ENCODE measurements around the gene FKBP1A. TPM values are rescaled to one million over a fixed set of nuclear protein-coding genes. Genes with fewer than 3 reads are reported as not detected.

FKBP1A gene
- polyA plus RNA-seq (2012; ENCODE audit: low read depth, missing spikeins), result 221 TPM

GRCh38 chr20:1392693-1393506 lies at the start of gene FKBP1A:
Gene FKBP1A, minus strand, starts transcription at chr20:1393054. Its CDS starts 56 bp downstream, at chr20:1392998.
- peak; percentile 91 for FAIRE-seq
- DNase-seq (ENCODE audit: insufficient read length, low spot score), result peak; percentile 77
- TF ChIP-seq POLR2A (IDR thresholded peaks at IDR 0.05; ENCODE audit: low read depth, low read length) (peak; percentile 64), SPI1 (IDR thresholded peaks at IDR 0.05; ENCODE audit: low read depth, low read length) (0 out of 2 replicates have a peak, but pooled peaks have one; percentile 4), TAF1 (IDR thresholded peaks at IDR 0.05; ENCODE audit: low read depth, low read length) (no peak; the same call in 1 of the 2 replicates), PAX5 (IDR thresholded peaks at IDR 0.05; ENCODE audit: insufficient read depth, low read length, severe bottlenecking) (peak; percentile 74), POLR2AphosphoS5 (IDR thresholded peaks at IDR 0.05; ENCODE audit: low read depth, low read length) (no peak; the same call in 1 of the 2 replicates), POU2F2 (IDR thresholded peaks at IDR 0.05; ENCODE audit: low read depth, low read length) (no peak)

- DNase-seq (ENCODE audit: insufficient read length, low spot score) (no peak), FAIRE-seq (no peak)
- TF ChIP-seq TAF1 (IDR thresholded peaks at IDR 0.05; ENCODE audit: low read depth, low read length) (no peak), PAX5 (IDR thresholded peaks at IDR 0.05; ENCODE audit: insufficient read depth, low read length, severe bottlenecking) (no peak), POU2F2 (IDR thresholded peaks at IDR 0.05; ENCODE audit: low read depth, low read length) (no peak), POLR2AphosphoS5 (IDR thresholded peaks at IDR 0.05; ENCODE audit: low read depth, low read length) (no peak), POLR2A (IDR thresholded peaks at IDR 0.05; ENCODE audit: low read depth, low read length) (no peak), SPI1 (IDR thresholded peaks at IDR 0.05; ENCODE audit: low read depth, low read length) (no peak)
Observed at GRCh38 chr20:1442304-1442703, 49.5 kb upstream of the FKBP1A start.

GRCh38 chr20:1441133-1441532 lies 48.3 kb upstream of the FKBP1A start:
- FAIRE-seq, result no peak
- no peak for TF ChIP-seq POLR2AphosphoS5 (IDR thresholded peaks at IDR 0.05; ENCODE audit: low read depth, low read length)
- TF ChIP-seq PAX5 (IDR thresholded peaks at IDR 0.05; ENCODE audit: insufficient read depth, low read length, severe bottlenecking), result no peak
- TF ChIP-seq TAF1 (IDR thresholded peaks at IDR 0.05; ENCODE audit: low read depth, low read length), result no peak
- no peak for TF ChIP-seq POLR2A (IDR thresholded peaks at IDR 0.05; ENCODE audit: low read depth, low read length)
- TF ChIP-seq SPI1 (IDR thresholded peaks at IDR 0.05; ENCODE audit: low read depth, low read length), result no peak
- TF ChIP-seq POU2F2 (IDR thresholded peaks at IDR 0.05; ENCODE audit: low read depth, low read length), result no peak
- no peak for DNase-seq (ENCODE audit: insufficient read length, low spot score)

- no peak for FAIRE-seq
- TF ChIP-seq POLR2AphosphoS5 (IDR thresholded peaks at IDR 0.05; ENCODE audit: low read depth, low read length) (no peak), POLR2A (IDR thresholded peaks at IDR 0.05; ENCODE audit: low read depth, low read length) (no peak), TAF1 (IDR thresholded peaks at IDR 0.05; ENCODE audit: low read depth, low read length) (no peak), SPI1 (IDR thresholded peaks at IDR 0.05; ENCODE audit: low read depth, low read length) (no peak), POU2F2 (IDR thresholded peaks at IDR 0.05; ENCODE audit: low read depth, low read length) (no peak), PAX5 (IDR thresholded peaks at IDR 0.05; ENCODE audit: insufficient read depth, low read length, severe bottlenecking) (no peak)
- DNase-seq (ENCODE audit: insufficient read length, low spot score), result no peak
Observed at GRCh38 chr20:1440024-1440423, 47.2 kb upstream of the FKBP1A start.

GRCh38 chr20:1438361-1438760 lies 45.5 kb upstream of the FKBP1A start:
- TF ChIP-seq POU2F2 (IDR thresholded peaks at IDR 0.05; ENCODE audit: low read depth, low read length) (no peak), POLR2A (IDR thresholded peaks at IDR 0.05; ENCODE audit: low read depth, low read length) (no peak), TAF1 (IDR thresholded peaks at IDR 0.05; ENCODE audit: low read depth, low read length) (no peak), SPI1 (IDR thresholded peaks at IDR 0.05; ENCODE audit: low read depth, low read length) (no peak), POLR2AphosphoS5 (IDR thresholded peaks at IDR 0.05; ENCODE audit: low read depth, low read length) (no peak), PAX5 (IDR thresholded peaks at IDR 0.05; ENCODE audit: insufficient read depth, low read length, severe bottlenecking) (no peak)
- DNase-seq (ENCODE audit: insufficient read length, low spot score) (no peak), FAIRE-seq (no peak)

- TF ChIP-seq POLR2AphosphoS5 (IDR thresholded peaks at IDR 0.05; ENCODE audit: low read depth, low read length) (no peak), PAX5 (IDR thresholded peaks at IDR 0.05; ENCODE audit: insufficient read depth, low read length, severe bottlenecking) (no peak), POU2F2 (IDR thresholded peaks at IDR 0.05; ENCODE audit: low read depth, low read length) (peak; percentile 46; the same call in 1 of the 2 replicates)
- peak; percentile 29 for DNase-seq (ENCODE audit: insufficient read length, low spot score)
- FAIRE-seq, result peak; percentile 95
Observed at GRCh38 chr20:1437235-1437904, 44.5 kb upstream of the FKBP1A start.

GRCh38 chr20:1436263-1436662 lies 43.4 kb upstream of the FKBP1A start:
- FAIRE-seq (no peak), DNase-seq (ENCODE audit: insufficient read length, low spot score) (no peak)
- no peak for TF ChIP-seq POLR2A (IDR thresholded peaks at IDR 0.05; ENCODE audit: low read depth, low read length)
- TF ChIP-seq POU2F2 (IDR thresholded peaks at IDR 0.05; ENCODE audit: low read depth, low read length), result no peak
- TF ChIP-seq TAF1 (IDR thresholded peaks at IDR 0.05; ENCODE audit: low read depth, low read length), result no peak
- no peak for TF ChIP-seq PAX5 (IDR thresholded peaks at IDR 0.05; ENCODE audit: insufficient read depth, low read length, severe bottlenecking)
- no peak for TF ChIP-seq SPI1 (IDR thresholded peaks at IDR 0.05; ENCODE audit: low read depth, low read length)
- no peak for TF ChIP-seq POLR2AphosphoS5 (IDR thresholded peaks at IDR 0.05; ENCODE audit: low read depth, low read length)

GRCh38 chr20:1435337-1435699 lies 42.5 kb upstream of the FKBP1A start:
- TF ChIP-seq POLR2AphosphoS5 (IDR thresholded peaks at IDR 0.05; ENCODE audit: low read depth, low read length) (no peak), TAF1 (IDR thresholded peaks at IDR 0.05; ENCODE audit: low read depth, low read length) (no peak), PAX5 (IDR thresholded peaks at IDR 0.05; ENCODE audit: insufficient read depth, low read length, severe bottlenecking) (no peak), SPI1 (IDR thresholded peaks at IDR 0.05; ENCODE audit: low read depth, low read length) (no peak), POLR2A (IDR thresholded peaks at IDR 0.05; ENCODE audit: low read depth, low read length) (no peak), POU2F2 (IDR thresholded peaks at IDR 0.05; ENCODE audit: low read depth, low read length) (no peak)
- DNase-seq (ENCODE audit: insufficient read length, low spot score), result no peak
- no peak for FAIRE-seq

Measured in GM12891 (cell line).